ENCODE data around the gene TMEM108.

The TMEM108 gene

GRCh38 chr3:133393204-133393603 is 355.0 kb downstream of the TMEM108 start:
- H3K4me3 ChIP-seq (ENCODE audit: control insufficient read depth, low read depth, low read length), result no peak overlapping the region
- no peak for DNase-seq (ENCODE audit: low read depth)

GRCh38 chr3:133393691-133394474 is 355.7 kb downstream of the TMEM108 start:
- DNase-seq (ENCODE audit: low read depth), result peak; percentile 28
- TF ChIP-seq CTCF (conservative IDR thresholded peaks at IDR 0.05; ENCODE audit: control insufficient read depth, insufficient read depth, low read depth, low read length), result no peak
- no peak overlapping the region for H3K4me3 ChIP-seq (ENCODE audit: control insufficient read depth, low read depth, low read length)

More at GRCh38 chr3:133393204-133393603, 355.0 kb downstream of the TMEM108 start:
- TF ChIP-seq CTCF (conservative IDR thresholded peaks at IDR 0.05; ENCODE audit: control insufficient read depth, insufficient read depth, low read depth, low read length), result no peak

- no peak overlapping the region for H3K4me3 ChIP-seq (ENCODE audit: control insufficient read depth, low read depth, low read length)
- no peak for TF ChIP-seq CTCF (conservative IDR thresholded peaks at IDR 0.05; ENCODE audit: control insufficient read depth, insufficient read depth, low read depth, low read length)
- no peak for DNase-seq (ENCODE audit: low read depth)
These were observed 356.5 kb downstream of the TMEM108 start for GRCh38 chr3:133394561-133395311.

GRCh38 chr3:133396906-133397305 is 358.7 kb downstream of the TMEM108 start:
- no peak for DNase-seq (ENCODE audit: low read depth)
- no peak for TF ChIP-seq CTCF (conservative IDR thresholded peaks at IDR 0.05; ENCODE audit: control insufficient read depth, insufficient read depth, low read depth, low read length)
- H3K4me3 ChIP-seq (ENCODE audit: control insufficient read depth, low read depth, low read length), result no peak overlapping the region

GRCh38 chr3:133400006-133400515 is 361.9 kb downstream of the TMEM108 start, which contains the start of gene BFSP2:
Gene BFSP2 (plus strand): TSS chr3:133400056. CDS start chr3:133400084, 28 bp downstream.
- no peak within 1 kb of the TSS for H3K4me3 ChIP-seq (ENCODE audit: control insufficient read depth, low read depth, low read length)
- no peak for TF ChIP-seq CTCF (conservative IDR thresholded peaks at IDR 0.05; ENCODE audit: control insufficient read depth, insufficient read depth, low read depth, low read length)
- DNase-seq (ENCODE audit: low read depth), result no peak

GRCh38 chr3:133401374-133402135 is 363.4 kb downstream of the TMEM108 start:
- TF ChIP-seq CTCF (conservative IDR thresholded peaks at IDR 0.05; ENCODE audit: control insufficient read depth, insufficient read depth, low read depth, low read length), result no peak
- no peak overlapping the region for H3K4me3 ChIP-seq (ENCODE audit: control insufficient read depth, low read depth, low read length)
- DNase-seq (ENCODE audit: low read depth), result peak; percentile 9

Data from fibroblast of mammary gland (primary cell).